Measurements from ENCODE around the gene PCP4.

The PCP4 gene

GRCh38 chr21:39867198-39867650 is at the start of gene PCP4:
PCP4 (plus strand) TSS chr21:39867438; CDS start chr21:39867502, 64 bp downstream.
- DNase-seq (ENCODE audit: low read depth), result no peak

GRCh38 chr21:39818557-39818956 is 48.7 kb upstream of the PCP4 start:
- no peak for DNase-seq (ENCODE audit: low read depth)

GRCh38 chr21:39822042-39822441 is 45.2 kb upstream of the PCP4 start:
- no peak for DNase-seq (ENCODE audit: low read depth)

- no peak for DNase-seq (ENCODE audit: low read depth)
These were observed 42.0 kb upstream of the PCP4 start for GRCh38 chr21:39825250-39825649.

- DNase-seq (ENCODE audit: low read depth), result no peak
These were observed 32.7 kb upstream of the PCP4 start for GRCh38 chr21:39834543-39834942.

GRCh38 chr21:39837861-39838359 is 29.3 kb upstream of the PCP4 start:
- no peak for DNase-seq (ENCODE audit: low read depth)

- DNase-seq (ENCODE audit: low read depth), result no peak
These were observed 26.7 kb upstream of the PCP4 start for GRCh38 chr21:39840373-39841097.

GRCh38 chr21:39842741-39843459 is 24.3 kb upstream of the PCP4 start:
- no peak for DNase-seq (ENCODE audit: low read depth)

GRCh38 chr21:39843483-39843882 is 23.8 kb upstream of the PCP4 start:
- no peak for DNase-seq (ENCODE audit: low read depth)

- no peak for DNase-seq (ENCODE audit: low read depth)
These were observed 23.3 kb upstream of the PCP4 start for GRCh38 chr21:39843916-39844315.

- DNase-seq (ENCODE audit: low read depth), result no peak
These were observed 21.6 kb upstream of the PCP4 start for GRCh38 chr21:39845571-39846130.

GRCh38 chr21:39847877-39848276 is 19.4 kb upstream of the PCP4 start:
- DNase-seq (ENCODE audit: low read depth), result no peak

GRCh38 chr21:39849014-39849655 is 18.1 kb upstream of the PCP4 start:
- DNase-seq (ENCODE audit: low read depth), result no peak

- DNase-seq (ENCODE audit: low read depth), result no peak
These were observed 16.9 kb upstream of the PCP4 start for GRCh38 chr21:39850333-39850732.

- no peak for DNase-seq (ENCODE audit: low read depth)
These were observed 16.1 kb upstream of the PCP4 start for GRCh38 chr21:39851002-39851618.

- DNase-seq (ENCODE audit: low read depth), result no peak
These were observed 15.1 kb upstream of the PCP4 start for GRCh38 chr21:39852021-39852721.

- no peak for DNase-seq (ENCODE audit: low read depth)
These were observed 14.3 kb upstream of the PCP4 start for GRCh38 chr21:39852726-39853500.

GRCh38 chr21:39854572-39854971 is 12.7 kb upstream of the PCP4 start:
- no peak for DNase-seq (ENCODE audit: low read depth)

GRCh38 chr21:39855595-39855994 is 11.6 kb upstream of the PCP4 start:
- no peak for DNase-seq (ENCODE audit: low read depth)

- no peak for DNase-seq (ENCODE audit: low read depth)
These were observed 6.6 kb upstream of the PCP4 start for GRCh38 chr21:39860600-39860999.

GRCh38 chr21:39863111-39863510 is 4.1 kb upstream of the PCP4 start:
- no peak for DNase-seq (ENCODE audit: low read depth)

Measured in fibroblast of gingiva (primary cell).